Activated CD4-positive, CD25-positive, alpha-beta regulatory T cell treated with anti-CD3 and anti-CD28 coated beads, Interleukin-2, amount 50 U/mL, for 24 hours (primary cell): ENCODE results near the gene ZEB1.
"Not testable (repeated sequence)": the region's sequence is repeated elsewhere in the genome, so short reads cannot be mapped to it uniquely, and the experiment has no call there.

Source experiments
- ATAC-seq, 2 donors: fragments of 150-1000 bp; cut with Tn5 transposase; one replicate each; pipeline ENCODE4 v1.10.0; 2021; ENCODE audit warnings: mild to moderate bottlenecking in 1 of 2, moderate library complexity in 1 of 2

The ZEB1 gene

GRCh38 chr10:31427334-31427733, 108.3 kb downstream of the ZEB1 start:
- ATAC-seq = not testable (repeated sequence)

- ATAC-seq = peak; percentile 53 to 74
These were observed 109.5 kb downstream of the ZEB1 start for GRCh38 chr10:31428499-31428898.

DNA sequence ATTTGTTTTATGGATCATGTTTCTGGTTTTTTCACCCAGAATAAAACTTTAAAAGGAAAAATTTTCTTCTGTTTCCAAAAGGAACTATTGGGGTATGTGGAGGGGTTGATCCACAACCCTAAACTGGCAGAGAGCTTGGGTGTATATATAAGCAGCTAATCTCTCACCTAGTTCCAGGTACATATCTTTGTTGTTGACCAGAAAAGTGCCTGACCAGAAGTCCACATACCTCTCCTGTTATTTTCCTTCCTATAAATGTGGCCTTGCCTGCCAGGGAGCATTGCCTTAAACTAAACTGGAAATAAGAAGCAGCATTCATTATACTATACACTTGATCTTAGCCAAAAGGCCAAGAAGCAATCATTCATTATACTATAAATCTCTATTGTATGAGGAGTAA, 112.0 kb downstream of the ZEB1 start:
- ATAC-seq = no peak

- ATAC-seq = no peak
These were observed 118.9 kb downstream of the ZEB1 start for GRCh38 chr10:31437959-31438358.

DNA sequence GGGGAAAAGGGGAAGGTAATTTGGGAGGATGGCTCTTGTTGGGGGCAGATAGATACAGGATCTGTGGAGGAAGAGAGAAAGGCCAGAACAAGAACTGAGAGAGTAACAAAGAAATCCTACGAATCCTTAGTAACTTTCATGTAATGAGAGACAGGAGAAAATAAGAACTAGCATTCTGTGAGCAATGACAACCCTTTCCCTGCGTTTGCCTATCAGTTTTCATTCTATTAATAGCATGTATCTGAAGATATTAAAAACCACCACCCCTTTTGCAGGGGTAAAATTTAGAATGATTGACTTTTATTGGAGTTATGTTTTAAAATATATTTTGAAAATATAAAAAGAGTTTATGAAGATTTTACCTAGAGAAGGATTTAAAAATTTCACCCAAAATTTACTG, 132.8 kb downstream of the ZEB1 start:
- ATAC-seq = no peak

- no peak for ATAC-seq
These were observed 137.5 kb downstream of the ZEB1 start for GRCh38 chr10:31456468-31456867.

GRCh38 chr10:31457858-31458257, 138.8 kb downstream of the ZEB1 start:
- peak in 1 of 2 donors; percentile 41 for ATAC-seq

- ATAC-seq = no peak
These were observed 140.0 kb downstream of the ZEB1 start for GRCh38 chr10:31458974-31459373.

GRCh38 chr10:31460242-31460641, 141.2 kb downstream of the ZEB1 start:
- no peak for ATAC-seq

GRCh38 chr10:31464552-31464951, 145.5 kb downstream of the ZEB1 start:
- no peak for ATAC-seq

DNA sequence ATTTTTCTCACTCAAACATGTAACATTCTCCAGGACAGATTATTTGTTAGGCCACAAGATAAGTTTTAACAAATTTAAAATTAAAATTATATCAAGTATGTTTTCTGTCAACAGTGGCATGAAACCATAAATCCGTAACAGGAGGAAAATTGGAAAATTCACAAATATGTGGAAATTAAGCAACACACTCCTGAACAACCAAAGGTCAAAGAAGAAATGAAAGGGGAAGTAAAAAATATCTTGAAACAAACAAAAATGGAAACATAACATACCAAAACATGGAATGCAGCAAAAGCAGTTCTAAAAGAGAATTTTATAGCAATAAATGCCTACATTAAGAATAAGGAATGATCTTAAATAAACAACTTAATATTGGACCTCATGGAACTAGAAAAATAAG, 147.3 kb downstream of the ZEB1 start:
- no peak for ATAC-seq

GRCh38 chr10:31467791-31468535, 148.9 kb downstream of the ZEB1 start:
- no peak for ATAC-seq

DNA sequence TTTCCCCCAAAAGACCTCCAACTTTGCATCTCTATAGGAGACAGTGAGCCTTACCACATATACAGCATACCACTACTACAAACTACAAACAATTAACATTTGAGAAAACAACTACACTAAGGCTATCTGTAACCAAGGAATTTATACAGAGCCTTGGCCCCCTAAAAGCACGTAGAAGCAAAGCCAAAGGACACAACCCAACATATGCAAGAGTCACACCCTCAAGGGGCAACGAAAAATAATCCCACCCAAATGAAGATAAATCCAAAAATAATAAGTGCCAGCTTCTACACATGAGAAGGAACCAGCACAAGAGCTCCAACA, 149.5 kb downstream of the ZEB1 start:
- no peak for ATAC-seq

GRCh38 chr10:31475519-31475918, 156.5 kb downstream of the ZEB1 start:
- no peak for ATAC-seq

- no peak for ATAC-seq
These were observed 157.1 kb downstream of the ZEB1 start for GRCh38 chr10:31476088-31476487.

- no peak for ATAC-seq
These were observed 158.6 kb downstream of the ZEB1 start for GRCh38 chr10:31477584-31477983.

- ATAC-seq = no peak
These were observed 160.7 kb downstream of the ZEB1 start for GRCh38 chr10:31479752-31480151.

- ATAC-seq = no peak
These were observed 164.5 kb downstream of the ZEB1 start for GRCh38 chr10:31483546-31483945.

- no peak for ATAC-seq
These were observed 165.6 kb downstream of the ZEB1 start for GRCh38 chr10:31484431-31485135.

- peak in 1 of 2 donors; percentile 36 for ATAC-seq
These were observed 172.0 kb downstream of the ZEB1 start for GRCh38 chr10:31490858-31491504.

- ATAC-seq = no peak
These were observed 188.4 kb downstream of the ZEB1 start for GRCh38 chr10:31507427-31507826.

DNA sequence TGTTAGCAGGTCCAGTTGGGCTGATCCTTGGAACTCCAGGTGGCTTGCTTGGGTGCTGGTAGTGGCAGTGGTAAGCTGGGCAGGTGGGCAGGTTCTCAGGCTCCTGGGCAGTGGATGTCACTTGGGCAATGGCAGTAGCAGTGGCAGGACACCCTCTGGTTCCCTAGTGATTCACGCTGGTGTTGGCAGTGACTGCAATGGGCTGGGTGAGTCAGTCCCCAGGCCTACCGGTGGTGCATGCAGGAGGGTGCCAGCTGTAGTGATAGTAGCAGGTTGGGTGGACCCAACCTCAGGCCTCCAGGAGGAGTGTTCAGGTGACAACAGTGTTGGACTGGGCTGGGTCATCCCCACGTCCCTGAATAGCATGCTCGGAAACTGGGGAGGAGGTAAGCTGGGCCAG, 189.2 kb downstream of the ZEB1 start:
- ATAC-seq = no peak

DNA sequence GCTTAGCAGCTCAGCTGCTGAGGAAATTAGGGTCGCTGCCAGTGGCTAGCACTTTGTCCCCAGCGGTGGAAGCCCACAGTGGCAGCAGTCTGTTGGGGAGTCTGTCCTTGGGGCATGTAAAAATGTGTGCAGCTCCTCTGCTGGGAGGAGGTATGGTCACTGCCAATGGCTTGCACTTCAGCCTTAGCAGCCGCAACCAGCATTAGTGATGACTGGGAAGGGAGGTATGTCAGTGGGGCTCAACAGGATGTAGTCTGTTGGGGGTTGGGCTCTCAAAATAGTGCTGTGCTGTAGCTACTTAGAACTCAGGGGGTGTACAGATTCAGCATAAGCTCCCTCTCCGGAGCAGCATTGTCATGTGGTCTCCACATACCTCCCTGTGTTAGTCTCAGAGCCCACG, 189.9 kb downstream of the ZEB1 start:
- ATAC-seq = no peak

GRCh38 chr10:31509989-31510388, 191.0 kb downstream of the ZEB1 start:
- peak; percentile 88 to 89 for ATAC-seq
